DOHH2 (cell line): ENCODE results near the gene CBFA2T3.

Source experiments
- H3F3A ChIP-seq: fragments of 200-600 bp; sonication (generic), shearing (Covaris generic); 2 replicates; pipeline ENCODE4 v1.6.0; 2016; ENCODE audit warnings: antibody characterized with exemption, mild to moderate bottlenecking; ENCODE audit not compliant: control insufficient read depth, insufficient read depth
- H3K27ac ChIP-seq: fragments of 200-600 bp; sonication (generic); 2 replicates; pipeline ENCODE4 v1.5.1; 2014; ENCODE audit warnings: low read depth, mild to moderate bottlenecking, low read length, moderate library complexity
- H3K27me3 ChIP-seq: fragments of 200-600 bp; sonication (generic); 2 replicates; pipeline ENCODE4 v1.6.1; 2014; ENCODE audit warnings: mild to moderate bottlenecking, low read length, mixed read lengths; ENCODE audit not compliant: control insufficient read depth
- H3K36me3 ChIP-seq: fragments of 200-600 bp; sonication (generic); 2 replicates; pipeline ENCODE4 v1.6.1; 2014; ENCODE audit warnings: mild to moderate bottlenecking, low read length, moderate library complexity, mixed read lengths; ENCODE audit not compliant: control insufficient read depth
- H3K4me1 ChIP-seq: fragments of 200-600 bp; sonication (generic); 2 replicates; pipeline ENCODE4 v1.6.1; 2014; ENCODE audit warnings: mild to moderate bottlenecking, low read length, mixed read lengths; ENCODE audit not compliant: control insufficient read depth
- H3K4me2 ChIP-seq: fragments of 200-600 bp; sonication (generic); 2 replicates; pipeline ENCODE4 v1.6.0; 2014; ENCODE audit warnings: mild to moderate bottlenecking, low read length, moderate library complexity
- H3K4me3 ChIP-seq: fragments of 200-600 bp; sonication (generic); 2 replicates; pipeline ENCODE4 v1.5.1; 2014; ENCODE audit warnings: mild to moderate bottlenecking, low read length, mixed read lengths
- H3K79me2 ChIP-seq: fragments of 200-600 bp; sonication (generic); 2 replicates; pipeline ENCODE4 v1.6.1; 2014; ENCODE audit warnings: mild to moderate bottlenecking, low read length, mixed read lengths; ENCODE audit not compliant: control insufficient read depth
- H3K9me2 ChIP-seq: fragments of 200-600 bp; sonication (generic); replicated peaks from 2 replicates; pipeline ENCODE4 v1.6.1; 2014; ENCODE audit warnings: mild to moderate bottlenecking, low read length, mixed read lengths; ENCODE audit not compliant: control insufficient read depth
- H3K9me3 ChIP-seq: fragments of 200-600 bp; sonication (generic); 2 replicates; pipeline ENCODE4 v1.6.1; 2014; ENCODE audit warnings: antibody characterized with exemption, low read length, mixed read lengths; ENCODE audit not compliant: control insufficient read depth, insufficient read depth
- H4K20me1 ChIP-seq: fragments of 200-600 bp; sonication (generic); 2 replicates; pipeline ENCODE4 v1.6.0; 2014; ENCODE audit warnings: low read depth, mild to moderate bottlenecking, antibody characterized with exemption, low read length, moderate library complexity; ENCODE audit not compliant: control insufficient read depth, insufficient read depth
- CTCF ChIP-seq: fragments of 200-600 bp; sonication (generic); IDR thresholded peaks from one replicate; pipeline ENCODE4 v1.5.1; 2014; ENCODE audit warnings: antibody characterized with exemption, mild to moderate bottlenecking, low read depth, low read length; ENCODE audit not compliant: poor library complexity, severe bottlenecking
- EZH2phosphoT487 ChIP-seq: fragments of 200-600 bp; sonication (generic); IDR thresholded peaks from 2 replicates; pipeline ENCODE4 v1.6.1; 2017; ENCODE audit warnings: borderline replicate concordance, mild to moderate bottlenecking, antibody characterized with exemption, low read length, moderate library complexity, mixed read lengths

The CBFA2T3 gene

DNA sequence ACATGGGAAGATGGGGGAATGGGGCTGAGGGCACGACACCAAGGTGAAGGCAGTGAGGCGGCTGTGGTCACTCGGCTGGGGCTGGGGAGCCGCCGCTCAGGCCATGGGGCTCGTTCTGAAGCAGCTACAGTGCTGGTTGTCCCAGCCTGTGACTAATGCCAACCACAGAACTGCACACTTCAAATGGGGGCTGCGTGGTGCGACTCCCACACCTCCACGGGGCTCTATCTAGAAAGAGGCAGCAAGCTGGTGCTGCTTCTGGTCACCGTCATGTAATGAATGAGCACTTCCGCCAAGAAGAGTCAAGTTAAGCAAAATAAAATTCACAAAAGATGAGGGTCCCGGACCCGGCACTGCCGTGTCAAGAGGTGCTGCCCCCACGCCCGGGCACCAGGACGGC, 140.2 kb downstream of the CBFA2T3 start:
- Histone ChIP-seq H3K4me3 (no peak overlapping the region), H3K9me2 (no peaks in the 10 kb centered on the region), H3K4me2 (no peak overlapping the region), H3K27ac (no peak overlapping the region), H3K36me3 (no peaks in the 10 kb centered on the region), H3K4me1 (peaks cover 12% of the 10 kb centered on the region), H3F3A (no peaks in the 10 kb centered on the region), H3K9me3 (no peaks in the 10 kb centered on the region), H3K27me3 (no peaks in the 10 kb centered on the region), H3K79me2 (no peaks in the 10 kb centered on the region), H4K20me1 (no peaks in the 10 kb centered on the region)
- TF ChIP-seq EZH2phosphoT487, result no peak
- no peak for TF ChIP-seq CTCF

- Histone ChIP-seq H3K4me2 (no peak overlapping the region), H3K9me3 (no peaks in the 10 kb centered on the region), H4K20me1 (no peaks in the 10 kb centered on the region), H3K9me2 (no peaks in the 10 kb centered on the region), H3K4me1 (peaks cover 12% of the 10 kb centered on the region), H3F3A (no peaks in the 10 kb centered on the region), H3K27ac (no peak overlapping the region), H3K4me3 (no peak overlapping the region), H3K27me3 (no peaks in the 10 kb centered on the region), H3K79me2 (no peaks in the 10 kb centered on the region), H3K36me3 (no peaks in the 10 kb centered on the region)
- TF ChIP-seq CTCF (no peak), EZH2phosphoT487 (no peak)
These were observed 141.2 kb downstream of the CBFA2T3 start for GRCh38 chr16:88835818-88836217.

DNA sequence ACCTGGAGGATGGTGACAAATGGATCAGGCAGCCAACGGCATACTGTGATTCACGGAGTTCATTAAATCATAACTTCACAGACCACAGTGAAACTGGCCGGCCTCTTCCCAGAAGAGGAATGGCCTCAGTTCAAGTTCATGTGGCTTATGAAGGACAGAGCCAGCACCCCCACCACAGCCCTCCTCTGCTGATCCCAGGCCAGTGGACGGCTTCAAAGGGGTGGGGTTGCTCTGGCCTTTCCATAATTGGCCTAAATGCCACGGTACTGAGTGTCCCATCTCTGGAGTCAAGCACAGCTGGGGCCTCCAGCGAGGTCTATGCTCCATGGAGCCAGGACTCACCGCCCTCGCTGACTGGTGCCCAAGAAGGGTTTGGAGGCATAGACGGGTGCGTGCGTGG, 141.6 kb downstream of the CBFA2T3 start:
- Histone ChIP-seq H3F3A (no peaks in the 10 kb centered on the region), H3K4me3 (no peak overlapping the region), H3K27ac (no peak overlapping the region), H3K9me2 (no peaks in the 10 kb centered on the region), H3K79me2 (no peaks in the 10 kb centered on the region), H4K20me1 (no peaks in the 10 kb centered on the region), H3K4me1 (peaks cover 12% of the 10 kb centered on the region), H3K27me3 (no peaks in the 10 kb centered on the region), H3K9me3 (no peaks in the 10 kb centered on the region), H3K36me3 (no peaks in the 10 kb centered on the region), H3K4me2 (no peak overlapping the region)
- TF ChIP-seq EZH2phosphoT487, result no peak
- no peak for TF ChIP-seq CTCF

DNA sequence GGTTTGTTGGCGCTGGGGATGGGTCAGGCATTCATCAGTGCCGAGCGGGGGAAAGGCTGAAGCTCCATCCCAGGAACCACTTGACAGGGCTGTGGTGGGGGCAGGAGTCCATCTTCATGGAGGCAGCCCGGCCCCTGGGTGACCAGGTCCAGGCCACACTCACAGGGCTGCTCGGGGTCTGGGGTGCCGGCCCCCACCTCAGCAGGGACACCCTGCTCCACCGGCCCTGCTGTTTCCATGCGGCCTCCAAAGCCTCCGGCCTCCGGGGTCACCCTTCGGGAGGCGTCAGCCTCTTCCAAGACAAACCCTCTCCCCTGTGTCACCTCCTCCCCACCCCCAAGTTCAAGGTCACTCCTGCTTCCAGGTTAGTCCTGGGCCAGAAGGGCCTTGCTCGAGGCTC, 142.3 kb downstream of the CBFA2T3 start:
- H3K4me3 ChIP-seq, result no peak overlapping the region
- no peak for TF ChIP-seq EZH2phosphoT487
- TF ChIP-seq CTCF, result no peak
- H3K79me2 ChIP-seq, result no peaks in the 10 kb centered on the region
- H3K4me1 ChIP-seq, result peaks cover 12% of the 10 kb centered on the region
- H3K27ac ChIP-seq, result no peak overlapping the region
- no peaks in the 10 kb centered on the region for H3K9me2 ChIP-seq
- no peak overlapping the region for H3K4me2 ChIP-seq
- no peaks in the 10 kb centered on the region for H3K27me3 ChIP-seq
- no peaks in the 10 kb centered on the region for H3K9me3 ChIP-seq
- H3K36me3 ChIP-seq, result no peaks in the 10 kb centered on the region
- H3F3A ChIP-seq, result no peaks in the 10 kb centered on the region
- no peaks in the 10 kb centered on the region for H4K20me1 ChIP-seq
